Measurements from ENCODE around the gene GRB10.

GRB10 gene

DNA sequence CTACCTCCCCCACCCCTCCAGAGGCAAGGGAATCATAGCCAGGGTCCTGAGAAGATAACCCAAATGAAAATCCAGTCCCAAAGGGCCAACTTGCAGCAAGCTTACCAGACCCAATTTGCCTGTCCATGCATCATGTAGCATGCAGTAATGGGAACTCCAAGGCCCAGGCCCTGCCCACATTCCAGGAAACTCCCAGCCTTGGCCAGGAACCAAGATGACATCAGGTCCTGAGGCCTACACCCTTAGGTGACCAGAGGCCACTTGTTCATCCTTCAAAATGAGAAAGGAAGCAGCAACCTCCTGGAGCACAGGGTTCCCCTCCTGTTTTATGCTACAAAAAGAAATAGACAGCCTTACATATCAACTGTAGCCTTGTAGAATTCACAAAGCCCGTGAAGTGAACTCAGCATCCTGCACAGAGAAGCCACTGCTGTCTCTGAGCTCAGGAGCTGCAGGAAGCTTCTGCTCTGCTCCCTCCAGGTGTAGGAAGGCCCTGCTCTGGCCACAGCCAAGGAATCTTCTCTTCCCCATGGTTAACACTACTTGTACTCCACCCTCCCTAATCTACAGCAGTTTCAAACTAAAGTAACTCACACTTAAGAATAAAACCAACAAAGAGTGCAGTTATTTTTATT lies 30.3 kb upstream of the GRB10 start:
- no peaks in the 10 kb centered on the region for H3K9me3 ChIP-seq (ENCODE audit: control insufficient read depth, low read length)
- no peaks in the 10 kb centered on the region for H3K79me2 ChIP-seq
- H3K36me3 ChIP-seq (ENCODE audit: control insufficient read depth, insufficient read depth, low read length), result no peaks in the 10 kb centered on the region
- H2AFZ ChIP-seq, result no peak overlapping the region
- no peak overlapping the region for H3K9ac ChIP-seq
- H3K27ac ChIP-seq, result no peak overlapping the region
- no peaks in the 10 kb centered on the region for H3K27me3 ChIP-seq (ENCODE audit: control insufficient read depth, insufficient read depth, low read length)
- H3K4me1 ChIP-seq, result no peaks in the 10 kb centered on the region
- H3K4me2 ChIP-seq (ENCODE audit: low read length), result no peak overlapping the region
- H3K4me3 ChIP-seq (ENCODE audit: low read depth, low read length), result no peak overlapping the region
- TF ChIP-seq CTCF (IDR thresholded peaks at IDR 0.05), result no peak

DNA sequence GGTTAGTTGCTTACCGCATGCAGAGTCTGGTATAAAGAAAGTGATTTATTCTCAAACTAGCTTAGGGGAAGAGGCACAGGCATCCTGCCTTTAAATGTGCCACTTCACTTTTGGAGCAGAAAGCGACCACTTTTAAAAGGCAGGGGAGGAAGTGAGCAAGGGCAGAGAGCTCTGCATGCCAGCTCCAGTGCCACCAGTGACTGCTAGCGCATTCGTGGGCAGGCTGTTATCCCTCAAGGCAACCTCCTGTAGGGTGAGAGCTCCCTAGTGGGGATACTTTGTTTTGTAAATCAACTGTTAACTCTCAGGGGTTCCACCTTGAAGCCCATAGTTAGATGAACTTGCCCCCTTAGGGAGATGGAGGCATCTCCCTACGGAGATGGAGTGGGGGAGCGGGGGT lies 29.4 kb upstream of the GRB10 start:
- H3K9ac ChIP-seq, result no peak overlapping the region
- TF ChIP-seq CTCF (IDR thresholded peaks at IDR 0.05), result no peak
- H3K4me3 ChIP-seq (ENCODE audit: low read depth, low read length), result no peak overlapping the region
- H3K36me3 ChIP-seq (ENCODE audit: control insufficient read depth, insufficient read depth, low read length), result no peaks in the 10 kb centered on the region
- H3K27me3 ChIP-seq (ENCODE audit: control insufficient read depth, insufficient read depth, low read length), result no peaks in the 10 kb centered on the region
- H3K4me2 ChIP-seq (ENCODE audit: low read length), result no peak overlapping the region
- no peaks in the 10 kb centered on the region for H3K9me3 ChIP-seq (ENCODE audit: control insufficient read depth, low read length)
- H3K79me2 ChIP-seq, result no peaks in the 10 kb centered on the region
- H2AFZ ChIP-seq, result no peak overlapping the region
- H3K4me1 ChIP-seq, result no peaks in the 10 kb centered on the region
- H3K27ac ChIP-seq, result no peak overlapping the region

- Histone ChIP-seq H3K9ac (no peak overlapping the region), H3K4me1 (no peaks in the 10 kb centered on the region), H3K9me3 (ENCODE audit: control insufficient read depth, low read length) (no peaks in the 10 kb centered on the region), H3K36me3 (ENCODE audit: control insufficient read depth, insufficient read depth, low read length) (no peaks in the 10 kb centered on the region), H3K4me3 (ENCODE audit: low read depth, low read length) (no peak overlapping the region), H2AFZ (no peak overlapping the region), H3K27me3 (ENCODE audit: control insufficient read depth, insufficient read depth, low read length) (no peaks in the 10 kb centered on the region), H3K79me2 (no peaks in the 10 kb centered on the region), H3K27ac (no peak overlapping the region), H3K4me2 (ENCODE audit: low read length) (no peak overlapping the region)
- no peak for TF ChIP-seq CTCF (IDR thresholded peaks at IDR 0.05)
Measured at GRCh38 chr7:50808282-50808888, 25.7 kb upstream of the GRB10 start.

- no peak for TF ChIP-seq CTCF (IDR thresholded peaks at IDR 0.05)
- Histone ChIP-seq H3K4me2 (ENCODE audit: low read length) (no peak overlapping the region), H3K79me2 (no peaks in the 10 kb centered on the region), H3K4me3 (ENCODE audit: low read depth, low read length) (no peak overlapping the region), H3K27ac (no peak overlapping the region), H3K36me3 (ENCODE audit: control insufficient read depth, insufficient read depth, low read length) (no peaks in the 10 kb centered on the region), H3K9me3 (ENCODE audit: control insufficient read depth, low read length) (no peaks in the 10 kb centered on the region), H2AFZ (no peak overlapping the region), H3K4me1 (no peaks in the 10 kb centered on the region), H3K9ac (no peak overlapping the region), H3K27me3 (ENCODE audit: control insufficient read depth, insufficient read depth, low read length) (no peaks in the 10 kb centered on the region)
Measured at GRCh38 chr7:50807026-50807730, 24.5 kb upstream of the GRB10 start.
